Memory B cell (primary cell): ENCODE results near the gene PGLYRP1.

ENCODE experiments used
- ATAC-seq: fragments of 150-1000 bp; cut with Tn5 transposase; 2 replicates; pipeline ENCODE4 v1.10.0; 2021; ENCODE audit warnings: low read depth, mild to moderate bottlenecking, moderate library complexity
- DNase-seq, 2 donors: peaks; one replicate each; pipeline ENCODE4 v3.0.0; 2022; ENCODE audit warnings: low spot score in 2 of 2
- H3K27ac Mint-ChIP-seq: one replicate; pipeline ENCODE4 v1.8.0; 2022; ENCODE audit warnings: mild to moderate bottlenecking, moderate library complexity, mixed read lengths
- H3K27me3 Mint-ChIP-seq: one replicate; pipeline ENCODE4 v1.8.0; 2022; ENCODE audit warnings: mixed read lengths
- H3K36me3 Mint-ChIP-seq: one replicate; pipeline ENCODE4 v1.8.0; 2022; ENCODE audit warnings: mild to moderate bottlenecking, mixed read lengths
- H3K4me1 Mint-ChIP-seq: one replicate; pipeline ENCODE4 v1.8.0; 2022; ENCODE audit warnings: mixed read lengths
- H3K4me3 Mint-ChIP-seq: one replicate; pipeline ENCODE4 v1.8.0; 2022; ENCODE audit warnings: mild to moderate bottlenecking, moderate library complexity, mixed read lengths
- H3K9me3 Mint-ChIP-seq: one replicate; pipeline ENCODE4 v1.8.0; 2022; ENCODE audit warnings: mixed read lengths

PGLYRP1 gene

DNA sequence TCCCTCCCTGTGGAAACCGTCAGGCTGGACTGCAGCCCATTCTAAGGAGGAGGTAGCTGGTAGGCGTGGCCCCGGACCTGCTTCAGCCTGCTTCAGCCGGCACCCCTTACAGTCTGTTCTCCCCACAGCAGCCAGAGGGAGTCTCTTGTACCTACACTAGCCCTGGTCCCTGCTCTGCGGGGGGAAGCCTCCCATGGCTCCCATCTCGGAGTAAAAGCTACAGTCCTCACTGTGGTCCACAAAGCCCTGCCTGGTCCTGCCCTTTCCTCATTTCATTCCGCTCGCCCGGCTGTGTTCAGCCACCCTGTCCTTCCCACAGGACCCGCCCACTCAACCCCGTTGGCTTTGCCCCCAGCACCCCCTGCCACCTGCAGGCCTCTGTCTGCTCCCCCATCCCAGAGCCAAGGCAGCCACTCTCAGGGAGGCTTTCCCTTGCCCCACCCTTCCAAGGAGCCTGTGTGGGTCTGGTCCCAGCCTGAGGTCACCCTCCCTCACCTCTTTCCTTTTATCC is 1.3 kb downstream of the PGLYRP1 start:
- Mint-ChIP-seq H3K4me3 (no peak overlapping the region), H3K36me3 (no peaks in the 10 kb centered on the region), H3K27ac (no peak overlapping the region), H3K27me3 (peaks cover 15% of the 10 kb centered on the region), H3K4me1 (peaks cover 6% of the 10 kb centered on the region), H3K9me3 (no peaks in the 10 kb centered on the region)
- ATAC-seq (no peak), DNase-seq (no peak)

DNA sequence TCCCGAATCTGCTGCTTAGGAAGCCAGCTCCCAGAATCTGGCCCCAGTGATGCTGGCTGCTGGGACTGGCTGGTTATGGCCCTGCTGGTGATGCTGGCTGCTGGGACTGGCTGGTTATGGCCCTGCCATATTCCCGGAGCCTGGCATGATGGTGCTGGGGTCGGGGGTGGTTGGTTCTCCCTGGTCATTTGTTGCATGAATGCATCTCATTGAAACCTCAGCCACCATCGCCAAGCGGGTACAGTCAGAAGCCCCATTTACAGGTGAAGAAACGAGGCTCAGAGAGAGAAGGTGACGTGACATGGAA is 2.1 kb downstream of the PGLYRP1 start:
- DNase-seq (no peak), ATAC-seq (no peak)
- H3K9me3 Mint-ChIP-seq: no peaks in the 10 kb centered on the region
- H3K4me3 Mint-ChIP-seq: no peak overlapping the region
- peaks cover 2% of the 10 kb centered on the region for H3K36me3 Mint-ChIP-seq
- H3K27ac Mint-ChIP-seq: no peak overlapping the region
- peaks cover 12% of the 10 kb centered on the region for H3K27me3 Mint-ChIP-seq
- peaks cover 10% of the 10 kb centered on the region for H3K4me1 Mint-ChIP-seq

DNA sequence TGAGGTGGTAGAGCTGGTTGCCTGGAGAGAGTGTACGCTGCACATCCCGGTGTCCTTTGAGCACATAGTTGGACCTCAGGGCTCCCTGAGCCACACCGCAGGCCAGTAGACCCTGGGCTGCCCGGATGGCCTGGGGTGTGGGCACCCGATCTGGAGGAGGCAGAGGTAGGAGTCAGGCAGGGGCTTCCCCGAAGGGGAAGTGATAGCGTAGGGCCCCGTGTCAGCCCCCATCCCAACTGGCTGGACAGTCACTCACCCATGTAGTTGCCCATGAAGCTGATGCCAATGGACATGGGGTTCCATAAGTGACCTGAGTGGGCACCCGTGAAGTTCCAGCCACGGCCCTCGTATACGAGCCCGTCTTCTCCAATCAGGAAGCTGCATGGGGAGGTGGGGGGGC is 3.6 kb downstream of the PGLYRP1 start:
- Mint-ChIP-seq H3K27me3 (peaks cover 22% of the 10 kb centered on the region), H3K4me1 (peaks cover 21% of the 10 kb centered on the region), H3K27ac (no peak overlapping the region), H3K9me3 (no peaks in the 10 kb centered on the region), H3K4me3 (no peak overlapping the region), H3K36me3 (peaks cover 6% of the 10 kb centered on the region)
- ATAC-seq (no peak), DNase-seq (no peak)

DNA sequence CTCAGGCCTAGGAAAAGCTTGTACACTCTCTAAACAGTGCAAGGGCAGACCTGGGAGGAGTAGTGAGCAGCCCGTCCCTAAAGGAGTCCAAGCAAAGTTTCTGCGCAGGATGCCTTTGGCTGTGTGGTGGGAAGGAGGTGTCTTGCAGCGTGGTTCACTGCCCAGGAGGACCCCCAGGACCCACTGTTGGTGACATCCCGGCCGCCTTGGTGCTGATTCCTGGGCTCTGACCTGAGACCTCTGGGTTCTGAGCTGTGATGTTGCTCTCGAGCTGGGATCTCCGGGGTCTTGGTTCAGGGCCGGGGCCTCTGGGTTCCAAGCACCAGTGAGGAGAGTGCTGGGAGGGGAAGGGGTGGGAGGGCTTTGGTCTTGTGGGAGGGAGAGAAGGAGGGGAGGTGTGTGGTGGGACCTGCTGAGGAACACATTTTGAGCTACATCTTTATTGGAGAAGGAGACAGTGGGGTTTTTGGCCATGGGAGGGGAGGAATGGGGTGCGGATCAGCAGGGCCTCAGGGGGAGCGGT is 4.1 kb downstream of the PGLYRP1 start:
- Mint-ChIP-seq H3K9me3 (no peaks in the 10 kb centered on the region), H3K27ac (no peak overlapping the region), H3K4me3 (no peak overlapping the region), H3K4me1 (peaks cover 21% of the 10 kb centered on the region), H3K36me3 (peaks cover 6% of the 10 kb centered on the region), H3K27me3 (peaks cover 19% of the 10 kb centered on the region)
- DNase-seq: no peak
- ATAC-seq: no peak

DNA sequence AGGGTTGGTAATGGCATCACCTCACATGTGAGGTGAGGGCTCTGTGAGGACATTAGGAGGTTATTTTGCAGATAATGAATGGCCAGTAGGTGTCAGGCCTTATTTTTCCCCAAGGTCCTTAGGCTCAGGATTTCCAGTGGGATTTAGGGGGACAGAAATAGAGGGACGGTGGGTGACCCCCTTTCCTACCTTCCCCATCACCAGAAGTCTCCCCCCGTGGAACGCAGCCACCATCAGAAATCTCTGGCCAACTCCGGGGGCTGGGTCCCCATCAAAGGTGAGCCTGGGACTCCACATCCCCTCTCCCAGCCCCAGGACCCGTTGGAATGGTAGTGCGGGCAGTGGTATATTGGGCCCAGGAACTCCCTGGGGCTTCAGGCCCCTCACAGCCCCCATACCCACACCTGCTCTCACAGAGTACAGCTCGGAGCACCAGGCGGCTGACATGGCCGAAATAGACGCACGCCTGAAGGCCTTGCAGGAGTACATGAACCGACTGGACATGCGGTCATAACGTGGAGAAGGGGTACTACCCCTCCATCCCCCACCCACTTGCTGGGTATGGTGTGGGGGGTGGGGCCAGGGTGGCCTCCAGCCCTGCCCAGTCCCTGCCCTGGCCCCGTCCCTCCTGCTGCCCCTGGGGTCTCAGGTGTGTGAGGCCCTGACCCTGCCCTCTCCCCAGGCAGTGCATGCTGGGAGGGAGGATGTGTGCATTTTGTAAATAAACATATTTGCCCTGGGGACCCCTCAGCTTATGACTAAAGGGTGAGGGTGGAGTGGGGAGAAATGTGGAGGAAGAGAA is 4.8 kb downstream of the PGLYRP1 start:
- DNase-seq: no peak
- H3K27ac Mint-ChIP-seq: no peak overlapping the region
- no peaks in the 10 kb centered on the region for H3K9me3 Mint-ChIP-seq
- peaks cover 21% of the 10 kb centered on the region for H3K4me1 Mint-ChIP-seq
- no peak for ATAC-seq
- no peak overlapping the region for H3K4me3 Mint-ChIP-seq
- peaks cover 19% of the 10 kb centered on the region for H3K27me3 Mint-ChIP-seq
- H3K36me3 Mint-ChIP-seq: peaks cover 6% of the 10 kb centered on the region

DNA sequence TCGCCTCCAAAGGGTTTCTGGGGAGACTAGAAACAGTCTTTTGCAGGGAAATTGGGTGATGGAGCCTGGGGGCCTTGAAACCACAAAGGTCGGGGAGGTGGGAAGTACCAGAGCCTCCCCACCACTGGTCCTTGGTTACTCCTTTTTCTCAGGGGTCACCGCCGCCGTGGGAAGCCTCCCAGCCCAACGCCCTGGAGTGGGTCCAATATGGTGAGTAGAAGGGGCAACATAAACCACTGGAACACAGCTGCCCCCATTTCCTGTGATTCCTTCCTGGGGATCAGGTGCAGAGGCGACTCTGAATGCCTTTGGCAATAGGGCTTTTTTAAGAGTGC is 5.8 kb downstream of the PGLYRP1 start:
- no peak for DNase-seq
- Mint-ChIP-seq H3K27me3 (peaks cover 19% of the 10 kb centered on the region), H3K36me3 (peaks cover 8% of the 10 kb centered on the region), H3K4me1 (peaks cover 21% of the 10 kb centered on the region), H3K27ac (no peak overlapping the region), H3K4me3 (peak overlapping the region; percentile 61), H3K9me3 (no peaks in the 10 kb centered on the region)
- ATAC-seq: no peak

DNA sequence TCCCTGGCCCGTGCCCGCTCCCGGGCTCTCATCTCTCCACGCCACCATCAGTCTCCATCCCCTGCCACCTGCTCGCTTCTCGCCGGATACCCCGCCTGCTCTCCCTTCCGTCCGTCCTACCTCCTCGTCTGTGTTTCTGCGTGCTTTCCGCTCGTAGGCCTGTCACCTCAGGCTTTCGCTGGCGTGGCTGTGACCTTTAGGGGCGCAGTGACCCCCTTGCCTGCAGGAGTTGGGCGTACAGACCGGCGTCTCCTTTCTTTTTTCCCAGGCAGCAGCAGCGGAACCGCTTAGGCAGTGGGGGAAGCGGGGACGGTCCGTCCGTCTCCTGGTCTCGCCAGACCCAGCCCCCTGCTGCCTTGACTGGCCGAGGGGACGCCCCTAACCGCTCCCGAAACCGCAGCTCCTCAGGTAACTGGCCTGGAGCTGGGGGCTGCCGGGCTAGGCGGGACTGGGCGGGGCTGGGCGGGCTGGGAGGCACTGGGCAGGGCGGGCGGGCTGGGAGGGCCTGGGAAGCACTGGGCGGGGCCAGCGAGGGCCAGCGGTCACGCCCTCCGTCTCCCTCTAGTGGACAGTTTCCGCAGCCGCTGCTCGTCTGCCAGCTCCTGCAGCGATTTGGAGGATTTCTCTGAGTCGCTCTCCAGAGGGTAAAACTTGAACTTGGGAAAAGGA is 6.3 kb downstream of the PGLYRP1 start:
- H3K4me1 Mint-ChIP-seq: peaks cover 18% of the 10 kb centered on the region
- no peaks in the 10 kb centered on the region for H3K9me3 Mint-ChIP-seq
- no peak overlapping the region for H3K27ac Mint-ChIP-seq
- DNase-seq: peak; percentile 75 to 80
- peaks cover 8% of the 10 kb centered on the region for H3K36me3 Mint-ChIP-seq
- peak overlapping the region; percentile 88 for H3K4me3 Mint-ChIP-seq
- peak; percentile 75 for ATAC-seq
- H3K27me3 Mint-ChIP-seq: peaks cover 15% of the 10 kb centered on the region

DNA sequence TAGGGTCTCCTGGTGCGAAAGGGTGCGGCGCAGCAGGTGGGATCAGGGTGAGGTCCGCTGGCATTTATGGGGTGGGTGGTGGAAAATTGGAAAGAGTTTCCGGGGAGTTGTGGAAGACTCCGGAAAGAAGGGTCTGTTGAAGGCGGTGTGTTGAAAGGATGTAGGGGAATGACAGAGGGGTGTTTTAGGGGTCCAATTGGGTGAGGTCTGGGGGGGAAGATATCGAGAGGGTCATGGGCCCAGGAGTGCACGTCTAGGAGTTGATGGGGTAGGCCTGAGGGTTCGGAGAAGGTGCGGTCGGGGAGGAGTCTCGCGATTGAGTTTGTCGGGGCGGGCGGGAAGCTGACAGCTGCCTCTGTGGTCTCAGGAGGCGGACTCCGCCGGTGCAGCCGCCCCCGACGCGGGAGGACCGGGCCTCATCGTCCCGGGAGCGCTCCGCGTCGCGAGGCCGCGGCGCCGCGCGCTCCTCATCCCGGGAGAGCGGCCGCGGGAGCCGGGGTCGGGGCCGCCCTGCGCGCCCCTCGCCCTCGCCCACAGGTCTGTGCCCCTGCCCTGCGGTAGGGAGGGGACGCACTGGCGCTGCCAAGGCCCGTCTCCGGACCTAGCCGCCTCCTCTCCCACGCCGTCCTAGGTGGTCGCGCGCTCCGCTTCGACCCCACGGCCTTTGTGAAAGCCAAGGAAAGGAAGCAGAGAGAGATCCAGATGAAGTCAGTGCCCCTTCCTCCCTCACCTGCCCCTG is 7.0 kb downstream of the PGLYRP1 start:
- peaks cover 18% of the 10 kb centered on the region for H3K4me1 Mint-ChIP-seq
- H3K27ac Mint-ChIP-seq: peak overlapping the region; percentile 28
- H3K4me3 Mint-ChIP-seq: peak overlapping the region; percentile 88
- H3K36me3 Mint-ChIP-seq: peaks cover 8% of the 10 kb centered on the region
- ATAC-seq (peak; percentile 56), DNase-seq (peak; percentile 43 to 50)
- H3K27me3 Mint-ChIP-seq: peaks cover 15% of the 10 kb centered on the region
- H3K9me3 Mint-ChIP-seq: no peaks in the 10 kb centered on the region

DNA sequence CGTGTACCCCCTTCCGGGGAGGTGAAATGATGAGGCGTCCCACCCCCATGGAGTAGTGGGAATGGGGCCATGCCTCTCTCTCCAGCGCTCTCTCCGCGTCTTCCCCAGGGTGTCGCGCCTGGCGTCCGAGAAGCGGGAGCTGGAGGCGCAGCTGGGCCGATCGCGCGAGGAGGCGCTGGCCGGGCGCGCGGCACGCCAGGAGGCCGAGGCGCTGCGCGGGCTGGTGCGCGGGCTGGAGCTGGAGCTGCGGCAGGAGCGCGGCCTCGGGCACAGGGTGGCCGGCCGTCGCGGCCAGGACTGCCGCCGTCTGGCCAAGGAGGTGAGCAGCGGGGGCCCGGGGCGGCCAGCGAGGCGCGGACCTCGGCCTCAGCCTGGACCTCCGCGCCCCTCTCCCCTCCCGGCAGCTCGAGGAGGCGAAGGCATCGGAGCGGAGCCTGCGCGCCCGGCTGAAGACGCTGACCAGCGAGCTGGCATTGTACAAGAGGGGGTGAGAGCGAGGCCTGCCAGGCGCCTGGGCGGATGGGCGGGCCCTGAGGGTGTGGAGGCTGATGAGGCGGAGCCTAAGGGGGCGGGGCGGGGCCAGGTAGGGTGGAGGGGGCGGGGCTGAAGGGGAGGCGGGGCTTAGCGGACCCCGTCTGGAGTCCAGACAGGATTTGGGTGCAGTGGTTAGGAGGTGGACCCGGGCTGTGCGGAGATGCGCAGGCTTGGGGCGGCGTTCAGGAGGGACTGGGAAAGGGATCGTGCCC is 7.7 kb downstream of the PGLYRP1 start:
- peak; percentile 67 for ATAC-seq

DNA sequence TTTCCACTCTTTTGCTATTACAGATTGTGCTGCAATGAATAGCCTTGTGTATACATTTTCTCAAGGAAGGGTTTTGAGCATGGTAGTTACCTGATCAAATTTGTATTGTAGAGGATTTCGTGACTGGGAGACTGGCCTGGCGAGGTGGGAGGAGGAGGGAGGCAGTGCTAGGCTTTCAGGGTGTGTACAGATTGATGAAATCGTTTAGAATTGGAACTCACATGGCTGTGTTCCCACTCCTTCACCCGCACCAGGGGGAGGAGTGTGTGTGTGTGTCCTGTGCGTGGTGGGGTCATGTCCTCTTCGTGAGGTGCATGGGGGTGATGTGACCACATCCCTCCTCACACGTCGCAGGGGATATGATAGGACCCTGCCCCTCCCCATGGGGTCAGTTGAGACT is 8.3 kb downstream of the PGLYRP1 start:
- H3K27ac Mint-ChIP-seq: no peak overlapping the region
- H3K9me3 Mint-ChIP-seq: no peaks in the 10 kb centered on the region
- ATAC-seq (no peak), DNase-seq (no peak)
- H3K4me1 Mint-ChIP-seq: peaks cover 22% of the 10 kb centered on the region
- peaks cover 15% of the 10 kb centered on the region for H3K27me3 Mint-ChIP-seq
- peak overlapping the region; percentile 83 for H3K4me3 Mint-ChIP-seq
- H3K36me3 Mint-ChIP-seq: peaks cover 8% of the 10 kb centered on the region

More for the DNA sequence above, 7.7 kb downstream of the PGLYRP1 start:
- peak; percentile 45 to 61 for DNase-seq
- peak overlapping the region; percentile 28 for H3K27ac Mint-ChIP-seq
- peaks cover 18% of the 10 kb centered on the region for H3K4me1 Mint-ChIP-seq
- no peaks in the 10 kb centered on the region for H3K9me3 Mint-ChIP-seq
- peaks cover 8% of the 10 kb centered on the region for H3K36me3 Mint-ChIP-seq
- peak overlapping the region; percentile 83 for H3K4me3 Mint-ChIP-seq
- H3K27me3 Mint-ChIP-seq: peaks cover 15% of the 10 kb centered on the region

DNA sequence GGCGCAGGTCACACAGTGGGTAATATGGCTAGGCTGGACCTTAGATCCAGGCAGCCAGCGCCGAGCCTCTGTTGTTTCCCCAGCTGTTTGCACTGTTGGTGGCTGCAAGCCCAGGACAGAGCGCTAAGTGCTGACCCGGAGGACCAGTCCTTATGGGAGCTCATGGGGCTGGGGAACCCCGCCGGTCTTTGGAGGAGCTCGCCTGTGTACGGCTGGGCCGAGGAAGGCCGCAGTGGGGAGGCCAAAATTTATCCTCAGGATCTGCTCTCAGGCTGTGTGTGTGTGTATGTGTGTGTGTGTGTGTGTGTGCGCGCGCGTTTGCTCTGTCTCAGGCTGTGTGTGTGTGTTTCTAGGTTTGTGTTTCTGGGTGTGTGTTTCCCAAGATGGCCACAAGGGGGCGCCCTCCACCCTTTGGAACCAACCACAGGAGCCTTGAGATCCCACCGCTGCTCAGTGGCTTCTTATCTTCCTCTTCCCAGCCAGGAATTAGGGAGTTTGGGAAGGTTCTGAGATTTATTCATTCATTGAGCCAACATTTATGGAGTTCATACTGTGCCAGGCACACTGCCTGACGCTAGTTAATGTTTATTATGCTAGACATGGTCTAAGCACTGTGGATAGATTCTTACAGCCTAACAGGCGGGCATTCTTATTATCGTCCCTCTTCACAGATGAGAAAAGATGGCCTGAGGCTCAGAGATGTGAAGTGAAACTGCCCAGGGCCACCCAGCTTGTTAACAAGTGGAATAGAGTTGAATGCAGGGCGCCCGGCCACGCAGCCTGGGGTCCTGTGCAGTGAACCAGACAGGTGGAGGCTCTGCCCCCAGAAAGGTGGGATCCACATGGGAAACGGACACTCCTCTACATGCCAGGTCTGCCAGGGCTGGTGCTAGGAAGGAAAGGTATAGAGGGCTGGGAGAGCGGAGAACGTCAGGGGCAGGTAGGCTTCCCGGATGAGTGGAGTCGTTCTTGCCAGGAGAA is 13.0 kb downstream of the PGLYRP1 start:
- H3K27me3 Mint-ChIP-seq: peaks cover 5% of the 10 kb centered on the region
- no peaks in the 10 kb centered on the region for H3K9me3 Mint-ChIP-seq
- ATAC-seq (peak; percentile 67), DNase-seq (peak; percentile 53 to 56)
- H3K36me3 Mint-ChIP-seq: peaks cover 11% of the 10 kb centered on the region
- H3K4me3 Mint-ChIP-seq: no peak overlapping the region
- no peak overlapping the region for H3K27ac Mint-ChIP-seq
- peaks cover 9% of the 10 kb centered on the region for H3K4me1 Mint-ChIP-seq

DNA sequence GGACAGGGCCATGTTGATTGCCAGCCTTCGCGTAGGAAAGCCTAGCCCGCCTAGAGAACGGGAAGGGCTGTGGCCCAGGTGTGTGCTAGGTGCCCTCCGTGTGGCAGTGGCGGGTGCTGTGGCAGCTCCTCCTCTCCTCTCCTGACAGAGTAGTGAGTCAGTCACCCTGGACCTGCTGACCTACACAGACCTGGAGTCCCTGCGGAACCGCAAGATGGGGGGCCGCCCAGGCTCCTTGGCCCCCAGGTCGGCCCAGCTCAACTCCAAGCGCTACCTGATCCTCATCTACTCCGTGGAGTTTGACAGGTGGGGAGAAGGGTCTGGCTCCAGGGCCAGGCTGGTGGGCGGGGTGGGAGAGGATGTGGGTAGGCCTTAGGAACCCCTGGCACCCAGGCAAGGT is 16.4 kb downstream of the PGLYRP1 start:
- DNase-seq (no peak), ATAC-seq (no peak)
- H3K27ac Mint-ChIP-seq: no peak overlapping the region
- no peak overlapping the region for H3K4me3 Mint-ChIP-seq
- H3K4me1 Mint-ChIP-seq: peaks cover 4% of the 10 kb centered on the region
- H3K27me3 Mint-ChIP-seq: no peaks in the 10 kb centered on the region
- peaks cover 7% of the 10 kb centered on the region for H3K36me3 Mint-ChIP-seq
- no peaks in the 10 kb centered on the region for H3K9me3 Mint-ChIP-seq
